T-helper 2 cell (primary cell): Measurements from ENCODE around the gene EIF4B.

Experiments used
- DNase-seq, 5 experiments: peaks; one replicate each; pipeline versions ENCODE4 v3.0.0 to v3.0.0-alpha.2; 2012 to 2022

The EIF4B gene

GRCh38 chr12:53046655-53047220 is 40.5 kb downstream of the EIF4B start:
- DNase-seq, result peak in 3 of 5 experiments; percentile 22 to 57 (median 55)

GRCh38 chr12:53047221-53048032 is 41.2 kb downstream of the EIF4B start:
- DNase-seq, result peak; percentile 51 to 69 (median 65)

- DNase-seq, result no peak
Observed at GRCh38 chr12:53048033-53048779, 42.0 kb downstream of the EIF4B start.

GRCh38 chr12:53048780-53049401 is 42.6 kb downstream of the EIF4B start:
- no peak for DNase-seq

GRCh38 chr12:53049571-53050318 is 43.5 kb downstream of the EIF4B start, which contains the start of gene TNS2:
Gene TNS2 (plus strand): TSS chr12:53050065. CDS start chr12:53050186, 121 bp downstream.
- DNase-seq, result no peak

GRCh38 chr12:53050426-53051057 is 44.3 kb downstream of the EIF4B start:
- no peak for DNase-seq

- no peak for DNase-seq
Observed at GRCh38 chr12:53051058-53051880, 45.0 kb downstream of the EIF4B start.

- DNase-seq, result no peak
Observed at GRCh38 chr12:53051881-53052412, 45.7 kb downstream of the EIF4B start.

GRCh38 chr12:53052419-53053217 is 46.4 kb downstream of the EIF4B start:
- no peak for DNase-seq

- peak; percentile 35 to 59 (median 39) for DNase-seq
Observed at GRCh38 chr12:53053218-53054111, 47.2 kb downstream of the EIF4B start.

- peak; percentile 85 to 94 (median 87) for DNase-seq
Observed at GRCh38 chr12:53054112-53054878, 48.0 kb downstream of the EIF4B start.

- DNase-seq, result no peak
Observed at GRCh38 chr12:53055471-53056266, 49.4 kb downstream of the EIF4B start.

GRCh38 chr12:53056296-53056695 is 50.0 kb downstream of the EIF4B start:
- no peak for DNase-seq

- DNase-seq, result no peak
Observed at GRCh38 chr12:53056901-53057300, 50.6 kb downstream of the EIF4B start.

GRCh38 chr12:53057816-53058500 is 51.7 kb downstream of the EIF4B start:
- DNase-seq, result no peak
